HEK293 (cell line): Measurements from ENCODE around the gene COPS3.

Source experiments
- GLI4 ChIP-seq: fragments of 450-650 bp; formaldehyde crosslinking; IDR thresholded peaks from 2 replicates; pipeline ENCODE4 v1.5.1; 2016; ENCODE audit warnings: missing biosample characterization, missing genetic modification characterization
- HIC1 ChIP-seq: fragments of 450-650 bp; formaldehyde crosslinking; IDR thresholded peaks from 2 replicates; pipeline ENCODE4 v1.5.1; 2016; ENCODE audit warnings: missing biosample characterization, missing genetic modification characterization
- MEIS1 ChIP-seq: sonication (generic); formaldehyde crosslinking; IDR thresholded peaks from 2 replicates; pipeline ENCODE4 v1.8.1; 2022; ENCODE audit warnings: missing genetic modification reagents, mild to moderate bottlenecking, borderline replicate concordance
- PATZ1 ChIP-seq: fragments of 450-650 bp; formaldehyde crosslinking; IDR thresholded peaks from 2 replicates; pipeline ENCODE4 v1.5.1; 2016; ENCODE audit warnings: missing biosample characterization, missing genetic modification characterization
- PRDM4 ChIP-seq: fragments of 450-650 bp; formaldehyde crosslinking; IDR thresholded peaks from 2 replicates; pipeline ENCODE4 v1.5.1; 2017; ENCODE audit warnings: missing biosample characterization, missing genetic modification characterization
- ZBTB11 ChIP-seq: fragments of 450-650 bp; formaldehyde crosslinking; conservative IDR thresholded peaks from 2 replicates; pipeline ENCODE4 v1.5.1; 2016; ENCODE audit warnings: low read depth, missing biosample characterization, missing genetic modification characterization
- ZBTB48 ChIP-seq: fragments of 450-650 bp; formaldehyde crosslinking; IDR thresholded peaks from 2 replicates; pipeline ENCODE4 v1.5.1; 2016; ENCODE audit warnings: missing biosample characterization, missing genetic modification characterization
- ZBTB7A ChIP-seq: fragments of 450-650 bp; formaldehyde crosslinking; IDR thresholded peaks from 2 replicates; pipeline ENCODE4 v1.5.1; 2016; ENCODE audit warnings: low read depth, missing biosample characterization, missing genetic modification characterization
- ZNF121 ChIP-seq: fragments of 450-650 bp; formaldehyde crosslinking; IDR thresholded peaks from 2 replicates; pipeline ENCODE4 v1.5.1; 2016; ENCODE audit warnings: missing biosample characterization, missing genetic modification characterization
- ZNF133 ChIP-seq: fragments of 450-650 bp; formaldehyde crosslinking; IDR thresholded peaks from 2 replicates; pipeline ENCODE4 v1.5.1; 2016; ENCODE audit warnings: missing biosample characterization, missing genetic modification characterization
- ZNF146 ChIP-seq: fragments of 450-650 bp; formaldehyde crosslinking; IDR thresholded peaks from 2 replicates; pipeline ENCODE4 v1.5.1; 2016; ENCODE audit warnings: missing biosample characterization, missing genetic modification characterization
- ZNF266 ChIP-seq: fragments of 450-650 bp; formaldehyde crosslinking; IDR thresholded peaks from 2 replicates; pipeline ENCODE4 v1.5.1; 2016; ENCODE audit warnings: missing biosample characterization, missing genetic modification characterization, low read depth
- ZNF354C ChIP-seq: fragments of 450-650 bp; formaldehyde crosslinking; IDR thresholded peaks from 2 replicates; pipeline ENCODE4 v1.5.1; 2016; ENCODE audit warnings: missing biosample characterization, missing genetic modification characterization, low read depth, borderline replicate concordance
- ZNF37A ChIP-seq: fragments of 450-650 bp; IDR thresholded peaks from 2 replicates; pipeline ENCODE4 v1.5.1; 2018; ENCODE audit warnings: missing biosample characterization, missing genetic modification characterization
- ZNF394 ChIP-seq: fragments of 450-650 bp; formaldehyde crosslinking; IDR thresholded peaks from 2 replicates; pipeline ENCODE4 v1.5.1; 2016; ENCODE audit warnings: missing biosample characterization, missing genetic modification characterization, mild to moderate bottlenecking, moderate library complexity, borderline replicate concordance
- ZNF416 ChIP-seq: fragments of 450-650 bp; formaldehyde crosslinking; IDR thresholded peaks from 2 replicates; pipeline ENCODE4 v1.5.1; 2016; ENCODE audit warnings: missing biosample characterization, missing genetic modification characterization
- ZNF513 ChIP-seq: fragments of 450-650 bp; IDR thresholded peaks from 2 replicates; pipeline ENCODE4 v1.5.1; 2018; ENCODE audit warnings: missing biosample characterization, missing genetic modification characterization
- ZNF521 ChIP-seq: fragments of 450-650 bp; formaldehyde crosslinking; IDR thresholded peaks from 2 replicates; pipeline ENCODE4 v1.5.1; 2017; ENCODE audit warnings: missing biosample characterization, mild to moderate bottlenecking, missing genetic modification characterization
- ZNF544 ChIP-seq: fragments of 450-650 bp; formaldehyde crosslinking; IDR thresholded peaks from 2 replicates; pipeline ENCODE4 v1.5.0; 2017; ENCODE audit warnings: missing biosample characterization, missing genetic modification characterization
- ZNF548 ChIP-seq: fragments of 450-650 bp; formaldehyde crosslinking; IDR thresholded peaks from 2 replicates; pipeline ENCODE4 v1.5.1; 2016; ENCODE audit warnings: missing biosample characterization, missing genetic modification characterization
- ZNF623 ChIP-seq: fragments of 450-650 bp; formaldehyde crosslinking; IDR thresholded peaks from 2 replicates; pipeline ENCODE4 v1.5.1; 2016; ENCODE audit warnings: missing biosample characterization, missing genetic modification characterization
- ZNF776 ChIP-seq: fragments of 450-650 bp; formaldehyde crosslinking; IDR thresholded peaks from 2 replicates; pipeline ENCODE4 v1.5.0; 2017; ENCODE audit warnings: missing biosample characterization, missing genetic modification characterization, borderline replicate concordance
- ZSCAN16 ChIP-seq: fragments of 450-650 bp; formaldehyde crosslinking; IDR thresholded peaks from 2 replicates; pipeline ENCODE4 v1.5.1; 2016; ENCODE audit warnings: missing biosample characterization, missing genetic modification characterization
- ZSCAN18 ChIP-seq: fragments of 450-650 bp; formaldehyde crosslinking; IDR thresholded peaks from 2 replicates; pipeline ENCODE4 v1.5.1; 2016; ENCODE audit warnings: missing biosample characterization, missing genetic modification characterization
- ZXDB ChIP-seq: fragments of 450-650 bp; formaldehyde crosslinking; IDR thresholded peaks from 2 replicates; pipeline ENCODE4 v1.5.1; 2016; ENCODE audit warnings: missing biosample characterization, missing genetic modification characterization

The COPS3 gene

GRCh38 chr17:17300624-17301568 is 19.9 kb upstream of the COPS3 start (continued):
- no peak for TF ChIP-seq MEIS1
- TF ChIP-seq HIC1, result peak; percentile 86
- no peak for TF ChIP-seq ZSCAN18 (tag by site-specific recombination)
- TF ChIP-seq ZNF544, result no peak
- TF ChIP-seq ZNF146 (tag by site-specific recombination), result no peak
- TF ChIP-seq ZNF266 (tag by site-specific recombination), result no peak
- TF ChIP-seq ZBTB11 (tag by site-specific recombination), result peak; percentile 24; the same call in 1 of the 2 replicates
- TF ChIP-seq ZNF776, result no peak
- peak; percentile 93 for TF ChIP-seq PATZ1 (tag by site-specific recombination)
- peak; percentile 37 for TF ChIP-seq ZXDB (tag by site-specific recombination)
- TF ChIP-seq ZNF354C (tag by site-specific recombination), result no peak
- peak; percentile 91 for TF ChIP-seq ZBTB48 (tag by site-specific recombination)
- no peak for TF ChIP-seq PRDM4 (tag by site-specific recombination)
- 0 out of 2 replicates have a peak, but pooled peaks have one; percentile 10 for TF ChIP-seq ZNF133 (tag by site-specific recombination)
- no peak for TF ChIP-seq ZBTB7A (tag by site-specific recombination)
- TF ChIP-seq ZNF513 (tag by site-specific recombination), result no peak
- TF ChIP-seq ZNF121 (tag by site-specific recombination), result peak; percentile 86
- TF ChIP-seq ZSCAN16 (tag by site-specific recombination), result no peak
- TF ChIP-seq ZNF394, result peak; percentile 36
- TF ChIP-seq ZNF37A (tag by site-specific recombination), result no peak
- TF ChIP-seq ZNF521 (tag by site-specific recombination), result no peak
- no peak for TF ChIP-seq ZNF416 (tag by site-specific recombination)
- TF ChIP-seq GLI4 (tag by site-specific recombination), result no peak
- no peak for TF ChIP-seq ZNF548
- TF ChIP-seq ZNF623 (tag by site-specific recombination), result no peak
